GM12878 (cell line): ENCODE measurements around the gene PFKFB2. TPM values are rescaled to one million over a fixed set of nuclear protein-coding genes. Genes with fewer than 3 reads are reported as not detected.
A peak's percentile ranks its signal among the peaks of the same experiment; 100 is the strongest.

Source experiments
- BCL11A ChIP-seq: IDR thresholded peaks from 2 replicates; pipeline ENCODE4 v1.6.1; 2011; ENCODE audit warnings: low read depth, low read length
- CBX5 ChIP-seq: sonication (generic); IDR thresholded peaks from 2 replicates; pipeline ENCODE4 v1.6.1; 2016; ENCODE audit warnings: low read depth, moderate library complexity, mild to moderate bottlenecking, inconsistent platforms
- DPF2 ChIP-seq: fragments of 450-650 bp; IDR thresholded peaks from 2 replicates; pipeline ENCODE4 v1.6.1; 2017; ENCODE audit warnings: mild to moderate bottlenecking
- SUZ12 ChIP-seq: fragments of 200-600 bp; sonication (generic); IDR thresholded peaks from one replicate; pipeline ENCODE4 v1.6.1; 2018; ENCODE audit warnings: antibody characterized with exemption, mild to moderate bottlenecking; ENCODE audit not compliant: unreplicated experiment
- TAF1 ChIP-seq: IDR thresholded peaks from 2 replicates; pipeline ENCODE4 v1.6.1; 2011; ENCODE audit warnings: mild to moderate bottlenecking, low read depth, low read length, borderline replicate concordance
- YBX1 ChIP-seq: fragments of 450-650 bp; IDR thresholded peaks from 2 replicates; pipeline ENCODE4 v1.6.1; 2016; ENCODE audit warnings: antibody characterized with exemption
- ZNF274 ChIP-seq: IDR thresholded peaks from one replicate; pipeline ENCODE4 v1.8.0; 2011; ENCODE audit not compliant: insufficient read length, insufficient read depth
- polyA plus RNA-seq, 11 experiments: library from polyadenylated mRNA; depleted of rRNA in 4 of 11; unstranded in 6 of 11; stranded (reverse) in 5 of 11; fragments of >200 nt; fragmentation: Nextera tagmentation in 4 of 11; fragmentation: Illumina TruSeq in 1 of 11; extraction: Ambion mirVana in 4 of 11; extraction: Trizol in 1 of 11; gene quantifications; 1 replicate in 1 of 11; 2 replicates in 10 of 11; pipeline versions ENCODE4 v1.2.1 to v1.2.3, GENCODE V29; 2011 to 2016; ENCODE audit warnings: inconsistent platforms in 2 of 11, missing spikeins in 2 of 11, low read depth in 1 of 11
- total RNA-seq, 4 experiments: library from RNA; depleted of rRNA in 3 of 4; stranded (reverse); fragments of >200 nt in 3 of 4; fragmentation: Illumina TruSeq in 1 of 4; extraction: Trizol in 1 of 4; gene quantifications; 2 replicates each; pipeline versions ENCODE4 v1.2.1 to v1.2.3, GENCODE V29; 2013 to 2021
- TF ChIP-seq, protein P1 (sequence below): IDR thresholded peaks from 2 replicates; pipeline ENCODE4 v1.6.1; 2012; ENCODE audit warnings: improper control_type of control experiment, low read depth, low read length; ENCODE audit not compliant: insufficient replicate concordance
- TF ChIP-seq, protein P2 (sequence below): fragments of 450-650 bp; IDR thresholded peaks from 2 replicates; pipeline ENCODE4 v1.6.1; 2018; ENCODE audit warnings: borderline replicate concordance, mild to moderate bottlenecking; ENCODE audit not compliant: partially characterized antibody
- TF ChIP-seq, protein P3 (sequence below): IDR thresholded peaks from 2 replicates; pipeline ENCODE4 v1.6.1; 2011; ENCODE audit warnings: borderline replicate concordance, low read depth, mild to moderate bottlenecking, moderate library complexity, low read length; ENCODE audit not compliant: insufficient read depth, poor library complexity, severe bottlenecking
- TF ChIP-seq, protein P4 (sequence below): fragments of 450-650 bp; IDR thresholded peaks from 2 replicates; pipeline ENCODE4 v1.6.1; 2017; ENCODE audit warnings: borderline replicate concordance
- TF ChIP-seq, protein P5 (sequence below): fragments of 150-350 bp; IDR thresholded peaks from 2 replicates; pipeline ENCODE4 v1.6.1; 2014; ENCODE audit warnings: mild to moderate bottlenecking, low read depth, low read length

The PFKFB2 gene
- total and polyA plus RNA-seq, 10 of the 15 experiments (the other 5 are each of a cell fraction or from before 2014, with no cell fraction given) = 0.40 to 1.3 (median 1.0) TPM

DNA sequence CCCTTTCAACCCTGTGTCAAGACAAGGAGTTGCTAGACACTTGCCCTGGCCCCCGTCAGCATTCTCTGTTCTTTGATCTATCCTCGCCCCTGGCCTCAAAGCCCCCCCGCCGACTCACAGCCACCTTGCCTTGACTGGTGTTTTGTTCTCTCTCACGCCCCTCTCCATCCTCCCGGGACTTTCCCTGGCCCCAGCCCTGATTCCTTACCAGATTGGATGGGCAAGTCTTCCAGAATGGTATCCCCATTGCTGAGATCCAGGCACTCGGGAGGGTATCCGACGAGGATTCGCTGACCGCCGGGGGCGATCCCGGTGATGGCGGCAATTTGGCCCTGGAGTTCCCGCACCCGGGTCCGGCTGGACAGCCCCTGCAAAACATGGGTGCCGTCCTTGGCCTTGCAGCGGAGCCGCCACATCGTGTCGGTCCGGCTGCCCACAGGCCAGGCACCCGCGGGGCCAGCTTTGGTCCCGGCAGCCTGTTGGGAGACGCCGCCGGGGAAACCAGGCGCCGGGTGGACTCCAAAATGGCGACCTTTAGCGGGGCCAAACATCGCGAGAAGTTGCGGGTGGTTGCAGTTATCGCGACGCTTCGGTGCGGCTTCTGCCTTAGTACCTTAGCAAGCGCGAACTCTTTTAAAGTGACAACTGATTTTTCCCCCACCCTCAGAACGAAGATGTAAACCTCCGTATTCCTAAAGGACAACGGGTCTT is 2.4 kb upstream of the PFKFB2 start (continued):
- TF ChIP-seq, protein P1, sequence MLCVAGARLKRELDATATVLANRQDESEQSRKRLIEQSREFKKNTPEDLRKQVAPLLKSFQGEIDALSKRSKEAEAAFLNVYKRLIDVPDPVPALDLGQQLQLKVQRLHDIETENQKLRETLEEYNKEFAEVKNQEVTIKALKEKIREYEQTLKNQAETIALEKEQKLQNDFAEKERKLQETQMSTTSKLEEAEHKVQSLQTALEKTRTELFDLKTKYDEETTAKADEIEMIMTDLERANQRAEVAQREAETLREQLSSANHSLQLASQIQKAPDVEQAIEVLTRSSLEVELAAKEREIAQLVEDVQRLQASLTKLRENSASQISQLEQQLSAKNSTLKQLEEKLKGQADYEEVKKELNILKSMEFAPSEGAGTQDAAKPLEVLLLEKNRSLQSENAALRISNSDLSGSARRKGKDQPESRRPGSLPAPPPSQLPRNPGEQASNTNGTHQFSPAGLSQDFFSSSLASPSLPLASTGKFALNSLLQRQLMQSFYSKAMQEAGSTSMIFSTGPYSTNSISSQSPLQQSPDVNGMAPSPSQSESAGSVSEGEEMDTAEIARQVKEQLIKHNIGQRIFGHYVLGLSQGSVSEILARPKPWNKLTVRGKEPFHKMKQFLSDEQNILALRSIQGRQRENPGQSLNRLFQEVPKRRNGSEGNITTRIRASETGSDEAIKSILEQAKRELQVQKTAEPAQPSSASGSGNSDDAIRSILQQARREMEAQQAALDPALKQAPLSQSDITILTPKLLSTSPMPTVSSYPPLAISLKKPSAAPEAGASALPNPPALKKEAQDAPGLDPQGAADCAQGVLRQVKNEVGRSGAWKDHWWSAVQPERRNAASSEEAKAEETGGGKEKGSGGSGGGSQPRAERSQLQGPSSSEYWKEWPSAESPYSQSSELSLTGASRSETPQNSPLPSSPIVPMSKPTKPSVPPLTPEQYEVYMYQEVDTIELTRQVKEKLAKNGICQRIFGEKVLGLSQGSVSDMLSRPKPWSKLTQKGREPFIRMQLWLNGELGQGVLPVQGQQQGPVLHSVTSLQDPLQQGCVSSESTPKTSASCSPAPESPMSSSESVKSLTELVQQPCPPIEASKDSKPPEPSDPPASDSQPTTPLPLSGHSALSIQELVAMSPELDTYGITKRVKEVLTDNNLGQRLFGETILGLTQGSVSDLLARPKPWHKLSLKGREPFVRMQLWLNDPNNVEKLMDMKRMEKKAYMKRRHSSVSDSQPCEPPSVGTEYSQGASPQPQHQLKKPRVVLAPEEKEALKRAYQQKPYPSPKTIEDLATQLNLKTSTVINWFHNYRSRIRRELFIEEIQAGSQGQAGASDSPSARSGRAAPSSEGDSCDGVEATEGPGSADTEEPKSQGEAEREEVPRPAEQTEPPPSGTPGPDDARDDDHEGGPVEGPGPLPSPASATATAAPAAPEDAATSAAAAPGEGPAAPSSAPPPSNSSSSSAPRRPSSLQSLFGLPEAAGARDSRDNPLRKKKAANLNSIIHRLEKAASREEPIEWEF = no peak
- no peak for TF ChIP-seq DPF2
- TF ChIP-seq, protein P2, sequence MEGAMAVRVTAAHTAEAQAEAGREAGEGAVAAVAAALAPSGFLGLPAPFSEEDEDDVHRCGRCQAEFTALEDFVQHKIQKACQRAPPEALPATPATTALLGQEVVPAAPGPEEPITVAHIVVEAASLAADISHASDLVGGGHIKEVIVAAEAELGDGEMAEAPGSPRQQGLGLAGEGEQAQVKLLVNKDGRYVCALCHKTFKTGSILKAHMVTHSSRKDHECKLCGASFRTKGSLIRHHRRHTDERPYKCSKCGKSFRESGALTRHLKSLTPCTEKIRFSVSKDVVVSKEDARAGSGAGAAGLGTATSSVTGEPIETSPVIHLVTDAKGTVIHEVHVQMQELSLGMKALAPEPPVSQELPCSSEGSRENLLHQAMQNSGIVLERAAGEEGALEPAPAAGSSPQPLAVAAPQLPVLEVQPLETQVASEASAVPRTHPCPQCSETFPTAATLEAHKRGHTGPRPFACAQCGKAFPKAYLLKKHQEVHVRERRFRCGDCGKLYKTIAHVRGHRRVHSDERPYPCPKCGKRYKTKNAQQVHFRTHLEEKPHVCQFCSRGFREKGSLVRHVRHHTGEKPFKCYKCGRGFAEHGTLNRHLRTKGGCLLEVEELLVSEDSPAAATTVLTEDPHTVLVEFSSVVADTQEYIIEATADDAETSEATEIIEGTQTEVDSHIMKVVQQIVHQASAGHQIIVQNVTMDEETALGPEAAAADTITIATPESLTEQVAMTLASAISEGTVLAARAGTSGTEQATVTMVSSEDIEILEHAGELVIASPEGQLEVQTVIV = no peak
- no peak for TF ChIP-seq YBX1
- no peak for TF ChIP-seq BCL11A
- no peak for TF ChIP-seq ZNF274
- no peak for TF ChIP-seq SUZ12
- TF ChIP-seq, protein P3, sequence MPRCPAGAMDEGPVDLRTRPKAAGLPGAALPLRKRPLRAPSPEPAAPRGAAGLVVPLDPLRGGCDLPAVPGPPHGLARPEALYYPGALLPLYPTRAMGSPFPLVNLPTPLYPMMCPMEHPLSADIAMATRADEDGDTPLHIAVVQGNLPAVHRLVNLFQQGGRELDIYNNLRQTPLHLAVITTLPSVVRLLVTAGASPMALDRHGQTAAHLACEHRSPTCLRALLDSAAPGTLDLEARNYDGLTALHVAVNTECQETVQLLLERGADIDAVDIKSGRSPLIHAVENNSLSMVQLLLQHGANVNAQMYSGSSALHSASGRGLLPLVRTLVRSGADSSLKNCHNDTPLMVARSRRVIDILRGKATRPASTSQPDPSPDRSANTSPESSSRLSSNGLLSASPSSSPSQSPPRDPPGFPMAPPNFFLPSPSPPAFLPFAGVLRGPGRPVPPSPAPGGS = no peak
- TF ChIP-seq, protein P4, sequence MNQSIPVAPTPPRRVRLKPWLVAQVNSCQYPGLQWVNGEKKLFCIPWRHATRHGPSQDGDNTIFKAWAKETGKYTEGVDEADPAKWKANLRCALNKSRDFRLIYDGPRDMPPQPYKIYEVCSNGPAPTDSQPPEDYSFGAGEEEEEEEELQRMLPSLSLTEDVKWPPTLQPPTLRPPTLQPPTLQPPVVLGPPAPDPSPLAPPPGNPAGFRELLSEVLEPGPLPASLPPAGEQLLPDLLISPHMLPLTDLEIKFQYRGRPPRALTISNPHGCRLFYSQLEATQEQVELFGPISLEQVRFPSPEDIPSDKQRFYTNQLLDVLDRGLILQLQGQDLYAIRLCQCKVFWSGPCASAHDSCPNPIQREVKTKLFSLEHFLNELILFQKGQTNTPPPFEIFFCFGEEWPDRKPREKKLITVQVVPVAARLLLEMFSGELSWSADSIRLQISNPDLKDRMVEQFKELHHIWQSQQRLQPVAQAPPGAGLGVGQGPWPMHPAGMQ = peak; percentile 78
- peak; percentile 67; the same call in 1 of the 2 replicates for TF ChIP-seq TAF1
- 0 out of 2 replicates have a peak, but pooled peaks have one; percentile 70 for TF ChIP-seq CBX5
- TF ChIP-seq, protein P5, sequence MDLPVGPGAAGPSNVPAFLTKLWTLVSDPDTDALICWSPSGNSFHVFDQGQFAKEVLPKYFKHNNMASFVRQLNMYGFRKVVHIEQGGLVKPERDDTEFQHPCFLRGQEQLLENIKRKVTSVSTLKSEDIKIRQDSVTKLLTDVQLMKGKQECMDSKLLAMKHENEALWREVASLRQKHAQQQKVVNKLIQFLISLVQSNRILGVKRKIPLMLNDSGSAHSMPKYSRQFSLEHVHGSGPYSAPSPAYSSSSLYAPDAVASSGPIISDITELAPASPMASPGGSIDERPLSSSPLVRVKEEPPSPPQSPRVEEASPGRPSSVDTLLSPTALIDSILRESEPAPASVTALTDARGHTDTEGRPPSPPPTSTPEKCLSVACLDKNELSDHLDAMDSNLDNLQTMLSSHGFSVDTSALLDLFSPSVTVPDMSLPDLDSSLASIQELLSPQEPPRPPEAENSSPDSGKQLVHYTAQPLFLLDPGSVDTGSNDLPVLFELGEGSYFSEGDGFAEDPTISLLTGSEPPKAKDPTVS = no peak
